Ascending aorta (tissue), 2 donors: ENCODE results near the gene ABHD18. TPM values are rescaled to one million over a fixed set of nuclear protein-coding genes. Genes with fewer than 3 reads are reported as not detected.
"Not testable (repeated sequence)": the region's sequence is repeated elsewhere in the genome, so short reads cannot be mapped to it uniquely, and the experiment has no call there.

ENCODE experiments used
- DNase-seq, 2 donors: peaks; one replicate each; pipeline ENCODE4 v3.0.0-alpha.2; 2019; ENCODE audit warnings: low spot score in 2 of 2
- H3K27ac ChIP-seq, 2 donors: fragments of 200-600 bp; sonication (generic); one replicate each; pipeline ENCODE4 v1.5.1; 2016 to 2017; ENCODE audit warnings: mild to moderate bottlenecking in 1 of 2
- H3K27me3 ChIP-seq: fragments of 200-600 bp; sonication (generic); one replicate; pipeline ENCODE4 v1.5.1; 2017
- H3K36me3 ChIP-seq, 2 donors: fragments of 200-600 bp; sonication (generic); one replicate each; pipeline ENCODE4 v1.5.1; 2016
- H3K4me1 ChIP-seq, 2 donors: fragments of 200-600 bp; sonication (generic); one replicate each; pipeline ENCODE4 v1.5.1; 2016 to 2017; ENCODE audit warnings: mild to moderate bottlenecking in 1 of 2
- H3K4me3 ChIP-seq, 2 donors: fragments of 200-600 bp; sonication (generic); one replicate each; pipeline ENCODE4 v1.5.1; 2016 to 2017; ENCODE audit warnings: mild to moderate bottlenecking in 1 of 2
- H3K9me3 ChIP-seq, 2 donors: fragments of 200-600 bp; sonication (generic); one replicate each; pipeline ENCODE4 v1.5.1; 2016
- intact Hi-C: fragments of 100-400 bp; cut with DNase I; formaldehyde crosslinking; loops from one replicate; pipeline ENCODE4 v1.15.1; 2023
- total RNA-seq: library from RNA; depleted of rRNA; stranded (reverse); fragments of >200 nt; gene quantifications from one replicate; pipeline ENCODE4 v1.1.0, GENCODE V29; 2016
- TF ChIP-seq, protein P1 (sequence below), 3 experiments: fragments of 200-600 bp in 2 of 3; fragments of 450-650 bp in 1 of 3; sonication (generic) in 2 of 3; IDR thresholded peaks; one replicate each; pipeline ENCODE4 v1.5.1; 2016 to 2019; ENCODE audit warnings: antibody characterized with exemption in 3 of 3, mild to moderate bottlenecking in 1 of 3, moderate library complexity in 1 of 3

Gene ABHD18
- total RNA-seq, 1 donor from 2014 or later, result 3.5 TPM

DNA sequence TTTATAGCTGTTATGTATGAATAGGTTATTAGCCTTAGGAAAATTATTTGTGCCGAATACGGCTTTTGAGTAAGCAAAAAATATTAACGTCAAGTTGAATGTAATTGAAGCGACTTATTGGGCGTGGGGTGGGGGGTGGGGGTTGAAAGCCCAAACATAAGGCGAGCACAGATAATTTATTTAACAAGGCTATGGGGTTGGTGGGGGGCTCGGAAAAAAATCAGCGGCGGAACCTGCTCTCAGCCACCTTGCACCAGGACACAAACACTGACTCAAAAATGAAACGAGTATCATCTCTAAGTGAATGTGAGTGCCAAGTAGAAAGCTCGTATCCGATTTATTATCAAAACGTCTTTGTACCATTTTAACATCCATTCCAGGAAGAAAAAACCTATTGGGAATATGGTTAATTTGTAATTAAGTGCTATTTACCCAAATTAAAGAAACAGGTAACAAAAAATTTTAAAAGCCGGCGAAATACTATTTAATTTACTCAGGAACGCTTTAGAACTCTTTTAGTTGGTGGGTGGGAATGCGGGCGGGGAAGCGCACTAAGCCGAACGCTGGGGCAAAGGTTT, 95.0 kb downstream of the ABHD18 start:
- Histone ChIP-seq H3K27me3 (no peaks in the 10 kb centered on the region), H3K9me3 (no peaks in the 10 kb centered on the region), H3K27ac (peak overlapping the region; percentile 93 to 97), H3K4me3 (peak overlapping the region; percentile 62 to 81), H3K36me3 (no peaks in the 10 kb centered on the region), H3K4me1 (peaks cover 0 to 4% of the 10 kb centered on the region in 2 donors)
- TF ChIP-seq, protein P1, sequence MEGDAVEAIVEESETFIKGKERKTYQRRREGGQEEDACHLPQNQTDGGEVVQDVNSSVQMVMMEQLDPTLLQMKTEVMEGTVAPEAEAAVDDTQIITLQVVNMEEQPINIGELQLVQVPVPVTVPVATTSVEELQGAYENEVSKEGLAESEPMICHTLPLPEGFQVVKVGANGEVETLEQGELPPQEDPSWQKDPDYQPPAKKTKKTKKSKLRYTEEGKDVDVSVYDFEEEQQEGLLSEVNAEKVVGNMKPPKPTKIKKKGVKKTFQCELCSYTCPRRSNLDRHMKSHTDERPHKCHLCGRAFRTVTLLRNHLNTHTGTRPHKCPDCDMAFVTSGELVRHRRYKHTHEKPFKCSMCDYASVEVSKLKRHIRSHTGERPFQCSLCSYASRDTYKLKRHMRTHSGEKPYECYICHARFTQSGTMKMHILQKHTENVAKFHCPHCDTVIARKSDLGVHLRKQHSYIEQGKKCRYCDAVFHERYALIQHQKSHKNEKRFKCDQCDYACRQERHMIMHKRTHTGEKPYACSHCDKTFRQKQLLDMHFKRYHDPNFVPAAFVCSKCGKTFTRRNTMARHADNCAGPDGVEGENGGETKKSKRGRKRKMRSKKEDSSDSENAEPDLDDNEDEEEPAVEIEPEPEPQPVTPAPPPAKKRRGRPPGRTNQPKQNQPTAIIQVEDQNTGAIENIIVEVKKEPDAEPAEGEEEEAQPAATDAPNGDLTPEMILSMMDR (IDR thresholded peaks at IDR 0.05), result no peak
- intact Hi-C loops, result loop anchor here (2.0 to 10.0 kb wide), 5 partner anchors 178 to 1033 kb away; partner anchors contain the start of genes HSPA4L, INTU, PLK4 and SCLT1
- no peak for DNase-seq

DNA sequence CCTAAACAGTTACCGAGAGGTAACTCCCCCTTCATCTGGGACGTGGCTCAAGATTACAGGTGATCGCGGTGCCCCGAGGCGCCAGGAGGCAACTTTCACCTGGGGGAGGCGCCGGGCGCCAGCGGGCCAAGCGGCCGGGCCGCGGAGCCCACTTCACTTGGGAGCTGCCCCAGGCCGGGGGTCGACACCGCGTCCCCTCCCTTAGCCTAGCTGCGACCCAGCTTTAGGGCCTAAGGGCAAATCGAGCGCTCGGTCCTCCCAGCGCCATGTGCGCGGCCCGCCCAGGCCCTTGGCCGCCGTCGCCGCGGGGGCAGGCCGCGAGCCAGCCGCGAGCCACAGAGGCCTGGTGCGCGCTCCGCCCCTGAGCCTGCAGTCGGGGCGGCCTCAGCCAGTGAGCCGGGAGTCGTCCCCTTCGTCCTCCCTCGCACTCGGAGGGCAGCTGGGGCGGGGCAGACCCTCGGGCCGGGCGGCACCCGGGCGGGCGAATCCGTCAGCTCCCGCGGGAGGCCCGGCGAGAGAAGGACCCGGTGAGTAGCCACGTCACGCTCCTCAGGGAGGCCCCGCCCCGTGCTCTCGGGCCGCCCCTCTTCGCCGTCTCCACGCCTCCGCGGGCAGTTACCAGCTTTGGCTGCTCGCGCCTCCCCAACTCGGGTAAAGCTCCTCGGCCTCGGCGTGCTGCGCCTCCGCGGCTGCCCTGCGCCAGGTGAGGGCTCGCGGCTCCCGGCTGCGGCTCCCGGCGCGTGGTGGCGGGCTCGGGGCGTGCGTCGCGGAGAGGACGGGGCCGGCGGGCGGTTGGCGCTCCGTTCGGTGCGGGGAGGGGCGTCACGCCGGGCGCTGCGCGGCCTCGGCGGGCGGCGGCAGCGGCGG, 95.7 kb downstream of the ABHD18 start, which contains the start of gene LARP1B:
LARP1B (plus strand) TSS at position 614 of the 867 bp plus-strand sequence. CDS start 13,640 bp downstream, outside the sequence.
- Histone ChIP-seq H3K4me3 (peak within 1 kb of the TSS; percentile 62 to 81), H3K9me3 (no peaks in the 10 kb centered on the region), H3K4me1 (peaks cover 0 to 4% of the 10 kb centered on the region in 2 donors), H3K27me3 (no peaks in the 10 kb centered on the region), H3K27ac (peak within 1 kb of the TSS; percentile 93 to 97), H3K36me3 (no peaks in the 10 kb centered on the region)
- intact Hi-C loops, result loop anchor here (1.0 to 10.0 kb wide), 7 partner anchors 96 to 1032 kb away; partner anchors contain the start of genes ABHD18, HSPA4L, INTU and MFSD8
- TF ChIP-seq, protein P1 (IDR thresholded peaks at IDR 0.05), result no peak
- DNase-seq, result peak; percentile 85 to 97

DNA sequence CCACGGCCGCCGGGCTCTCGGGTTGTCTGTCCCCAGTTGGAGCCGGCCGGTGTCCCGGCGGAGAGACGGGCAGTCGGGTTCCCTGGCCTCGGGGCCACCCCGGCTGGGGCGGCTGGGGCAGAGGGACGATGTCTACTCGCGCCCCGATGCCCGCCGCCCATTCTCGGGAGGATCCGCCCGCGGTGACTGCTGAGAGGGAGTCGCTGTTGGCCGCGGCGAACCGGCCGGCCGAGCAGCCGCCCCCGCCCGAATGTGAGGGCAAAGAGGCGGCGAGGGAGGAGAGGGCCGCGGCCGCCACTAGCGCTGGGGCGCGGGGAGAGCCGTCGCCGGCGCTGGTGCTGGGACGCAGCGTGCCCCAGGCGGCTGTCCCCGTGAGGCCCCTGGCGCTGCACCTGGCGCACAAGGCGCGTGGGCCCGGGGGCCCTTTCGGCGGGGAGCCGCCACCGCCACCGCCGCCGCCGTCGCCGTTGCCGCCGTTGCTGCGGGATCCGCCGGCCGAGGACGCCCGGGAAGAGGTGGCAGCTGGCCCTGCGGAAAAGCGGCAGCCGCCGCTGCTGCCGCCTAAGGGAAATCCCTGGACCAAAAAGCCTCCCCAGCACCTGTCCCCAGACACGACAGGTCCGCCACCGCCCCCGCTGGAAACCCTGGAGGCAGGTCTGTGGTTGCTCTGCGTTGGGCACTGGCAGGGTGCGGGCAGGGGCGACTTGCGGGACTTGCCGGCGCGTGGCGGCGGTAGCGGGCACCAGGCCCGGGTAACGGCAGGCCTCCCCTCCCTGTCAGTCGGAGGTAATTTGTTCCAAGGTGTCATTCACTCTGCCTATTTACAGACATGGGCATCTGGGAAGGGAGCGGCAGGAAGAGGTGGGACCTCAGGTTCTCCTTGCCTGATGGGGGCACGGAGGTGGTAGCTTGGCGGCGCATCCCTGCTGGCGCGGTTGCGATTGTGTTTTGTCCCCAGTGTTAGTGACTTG, 96.6 kb downstream of the ABHD18 start:
- H3K36me3 ChIP-seq, result no peaks in the 10 kb centered on the region
- no peaks in the 10 kb centered on the region for H3K27me3 ChIP-seq
- H3K27ac ChIP-seq, result peak overlapping the region; percentile 93 to 97
- intact Hi-C loops, result loop anchor here (1.0 to 10.0 kb wide), 7 partner anchors 97 to 1031 kb away; partner anchors contain the start of genes ABHD18, HSPA4L, INTU and MFSD8
- peaks cover 0 to 4% of the 10 kb centered on the region in 2 donors for H3K4me1 ChIP-seq
- H3K9me3 ChIP-seq, result no peaks in the 10 kb centered on the region
- TF ChIP-seq, protein P1 (IDR thresholded peaks at IDR 0.05), result no peak
- H3K4me3 ChIP-seq, result peak overlapping the region; percentile 62 to 81
- peak; percentile 13 to 71 for DNase-seq

DNA sequence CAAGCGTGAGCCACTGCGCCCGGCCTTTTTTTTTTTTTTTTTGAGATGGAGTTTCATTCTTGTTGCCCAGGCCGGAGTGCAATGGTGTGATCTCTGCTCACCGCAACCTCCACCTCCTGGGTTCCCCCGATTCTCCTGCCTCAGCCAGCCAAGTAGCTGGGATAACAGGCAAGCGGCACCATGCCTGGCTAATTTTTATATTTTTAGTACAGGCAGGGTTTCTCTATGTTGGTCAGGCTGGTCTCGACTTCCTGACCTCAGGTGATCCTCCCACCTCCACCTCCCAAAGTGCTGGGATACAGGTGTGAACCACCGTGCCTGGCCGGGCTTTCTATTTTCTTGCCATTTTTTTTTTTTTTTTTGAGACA, 101.2 kb downstream of the ABHD18 start:
- H3K27me3 ChIP-seq, H3K4me1 ChIP-seq, H3K4me3 ChIP-seq, H3K9me3 ChIP-seq, H3K27ac ChIP-seq, H3K36me3 ChIP-seq, DNase-seq: not testable (repeated sequence)
- intact Hi-C loops, result loop anchor here (10.0 kb wide), 1 partner anchor 432 kb away; the partner anchor contains the start of gene INTU

DNA sequence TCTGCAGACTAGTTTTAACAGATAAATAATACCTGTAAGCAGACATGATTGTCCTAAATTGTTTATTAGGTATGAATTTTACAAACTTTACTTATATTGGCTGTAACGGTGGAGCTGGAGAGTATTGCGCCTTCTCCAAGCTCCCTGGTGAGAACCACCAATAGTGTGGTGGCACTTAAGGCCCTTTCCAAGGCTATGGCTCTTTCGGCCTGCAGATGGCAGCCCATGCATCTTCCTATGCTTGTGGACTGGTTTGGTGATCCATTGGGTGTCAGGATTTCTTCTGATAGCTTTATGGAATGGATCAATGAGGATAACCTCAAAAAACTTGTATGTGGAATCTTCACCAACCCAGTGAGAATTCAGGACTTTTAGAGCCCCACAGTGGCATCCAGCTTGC, 103.7 kb downstream of the ABHD18 start:
- Histone ChIP-seq H3K4me1 (no peaks in the 10 kb centered on the region), H3K9me3 (no peaks in the 10 kb centered on the region), H3K27ac (no peak overlapping the region), H3K27me3 (no peaks in the 10 kb centered on the region), H3K4me3 (no peak overlapping the region), H3K36me3 (no peaks in the 10 kb centered on the region)
- TF ChIP-seq, protein P1 (IDR thresholded peaks at IDR 0.05), result no peak
- intact Hi-C loops, result loop anchor here (10.0 kb wide), 1 partner anchor 434 kb away; the partner anchor contains the start of gene INTU
- no peak for DNase-seq
